NK-92 treated with Interleukin-12 subunit alpha and Interleukin-12 subunit beta, amount 100 ng/mL, for 24 hours (cell line): Measurements from ENCODE around the gene INPP1.

Experiments used
- DNase-seq: peaks from one replicate; lab custom pipeline; 2025; lab: John Stamatoyannopoulos, UW

Gene INPP1

GRCh38 chr2:190409616-190410015 lies 66.2 kb downstream of the INPP1 start:
- DNase-seq: no peak

DNA sequence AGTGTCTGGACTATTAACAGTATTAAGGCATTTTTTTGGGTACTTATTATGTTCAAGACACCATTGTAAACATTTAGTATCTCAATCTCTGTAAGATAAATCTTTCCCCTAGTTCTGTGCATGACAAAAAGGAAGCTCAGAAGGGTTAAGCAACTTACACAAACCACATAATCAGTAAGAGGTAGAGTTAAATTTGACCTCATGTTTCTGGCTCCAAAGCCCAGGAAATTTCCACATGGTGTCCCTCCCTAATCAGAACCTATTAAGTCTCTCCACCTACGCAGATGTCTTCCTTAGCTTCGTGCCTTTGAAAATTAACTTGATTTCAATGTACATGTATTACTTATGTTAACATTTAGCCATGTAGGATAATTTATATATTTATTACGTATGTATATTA lies 66.8 kb downstream of the INPP1 start:
- no peak for DNase-seq

GRCh38 chr2:190412966-190413365 lies 69.6 kb downstream of the INPP1 start:
- DNase-seq: no peak

DNA sequence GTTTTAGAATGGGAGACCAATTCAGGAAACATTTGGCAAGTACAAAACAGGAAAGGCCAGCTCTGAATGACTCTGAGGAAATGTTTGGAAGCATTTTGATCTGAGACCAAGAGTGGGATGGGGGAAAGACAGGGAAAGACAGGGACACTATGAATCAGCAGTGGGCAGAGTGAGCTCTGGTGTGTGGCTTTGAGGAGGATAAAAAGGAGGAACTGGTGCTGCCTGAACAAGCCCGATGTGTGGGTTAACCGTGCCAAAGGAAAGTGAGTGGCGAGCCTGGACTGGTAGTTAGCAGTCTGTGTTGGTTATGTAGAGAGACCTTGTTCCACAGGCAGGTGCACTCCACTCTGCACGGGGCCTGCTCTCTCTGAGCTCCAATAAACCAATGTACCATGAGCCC lies 70.0 kb downstream of the INPP1 start:
- no peak for DNase-seq

DNA sequence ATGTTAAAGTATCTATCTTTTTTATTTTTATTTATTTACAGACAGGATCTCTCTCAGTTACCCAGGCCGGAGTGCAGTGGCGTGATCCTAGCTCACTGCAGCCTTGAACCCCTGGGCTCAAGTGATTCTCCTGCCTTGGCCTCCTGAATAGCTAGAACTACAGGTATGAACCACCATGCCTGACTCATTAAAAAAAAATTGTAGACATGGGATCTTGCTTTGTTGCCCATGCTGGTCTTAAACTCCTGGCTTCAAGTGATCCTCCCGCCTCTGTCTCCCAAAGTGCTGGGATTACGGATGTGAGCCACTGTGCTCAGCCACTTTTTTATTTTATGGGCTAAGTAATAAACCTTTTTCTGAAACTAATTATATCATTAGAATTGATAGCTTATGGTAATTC lies 71.9 kb downstream of the INPP1 start:
- no peak for DNase-seq

DNA sequence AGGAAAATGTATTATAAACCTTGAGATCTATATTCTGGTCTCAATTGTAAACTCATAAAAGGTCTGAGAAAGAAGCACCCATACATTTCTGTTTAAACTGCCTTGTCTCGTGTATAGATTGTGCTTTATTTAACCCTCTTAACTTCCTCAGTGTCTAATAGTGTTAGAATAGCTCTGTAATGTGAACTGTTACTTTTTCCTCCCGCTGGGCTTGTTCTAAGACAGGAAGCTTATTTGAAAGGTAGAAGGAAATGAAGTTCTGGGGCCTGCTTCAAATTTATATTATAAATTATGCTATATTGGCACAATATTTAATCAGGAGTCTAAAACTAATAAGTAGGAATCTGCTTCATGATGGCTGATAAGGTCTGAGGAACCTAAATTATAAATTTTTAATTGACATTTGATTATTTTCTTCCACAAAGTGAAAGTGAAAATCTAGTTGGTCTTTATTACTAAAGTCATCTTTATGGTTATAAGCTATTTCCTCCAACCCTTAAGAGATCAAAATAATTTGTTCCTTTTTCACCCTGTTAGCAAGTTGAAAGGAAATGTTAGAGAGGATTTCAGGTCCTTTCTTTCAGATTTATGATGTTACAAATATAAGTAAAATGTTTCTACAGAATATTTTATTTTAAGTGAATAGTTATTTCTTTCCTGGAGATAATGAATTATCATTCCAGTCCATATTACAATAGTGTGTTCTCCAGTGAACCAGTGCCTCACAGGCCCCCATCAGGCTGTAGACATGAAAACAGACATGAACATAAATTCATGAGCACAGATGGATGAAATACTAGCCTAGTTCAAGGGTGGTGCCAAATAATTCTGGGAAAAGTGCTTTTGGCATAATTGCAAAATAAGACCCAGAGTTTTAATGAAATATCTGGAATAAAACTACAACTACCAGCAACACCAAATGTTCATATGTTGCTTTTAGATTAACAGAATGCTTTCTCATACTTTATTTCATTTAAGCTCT lies 72.7 kb downstream of the INPP1 start:
- DNase-seq: no peak

DNA sequence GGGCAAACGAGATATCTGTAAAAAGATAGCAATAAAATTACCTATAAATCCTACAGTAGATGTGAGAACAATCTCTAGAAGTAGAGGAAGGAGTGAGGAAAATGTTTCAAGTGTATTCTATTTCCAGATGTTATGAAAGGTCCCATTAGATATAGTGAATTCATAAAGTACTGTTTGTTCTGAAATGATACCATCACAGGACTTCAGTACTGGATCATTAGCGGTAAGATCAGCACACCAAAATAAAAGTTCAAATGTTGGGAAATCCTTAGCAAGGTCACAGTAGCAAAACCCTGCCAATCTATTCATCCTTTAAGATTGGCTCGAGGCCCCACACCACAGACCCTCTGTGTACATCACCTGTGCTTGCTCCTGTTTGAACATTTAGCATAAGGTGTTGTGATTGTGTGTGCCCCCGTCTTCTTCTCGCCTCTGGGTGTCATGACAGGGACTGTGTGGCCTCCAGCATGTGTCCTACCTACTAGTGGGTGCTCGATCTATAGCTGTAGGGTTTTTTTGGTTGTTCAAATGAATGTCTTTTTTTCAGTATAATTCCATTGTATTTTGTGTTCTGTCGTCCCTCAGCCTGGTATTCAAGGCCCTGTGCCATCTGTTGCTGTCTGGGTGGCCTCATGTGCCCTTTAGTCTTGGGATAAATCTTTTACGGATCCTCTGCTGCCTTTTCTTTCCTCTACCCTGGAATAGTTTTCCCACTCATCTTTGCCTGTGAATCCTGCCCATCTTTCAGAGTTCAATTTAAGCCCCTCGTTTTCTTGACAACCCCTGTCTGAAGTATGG lies 73.9 kb downstream of the INPP1 start:
- DNase-seq: no peak

- no peak for DNase-seq
These were observed 75.3 kb downstream of the INPP1 start for GRCh38 chr2:190418727-190419126.

- no peak for DNase-seq
These were observed 77.4 kb downstream of the INPP1 start for GRCh38 chr2:190420801-190421200.
